ENCODE measurements around the gene DDX20.

GRCh38 chr1:111738436-111739193 lies 17.1 kb upstream of the DDX20 start:
- TF ChIP-seq CTCF (IDR thresholded peaks at IDR 0.05) (no peak), POLR2A (IDR thresholded peaks at IDR 0.05) (peak in 2 of 4 donors; percentile 4 to 32), EP300 (IDR thresholded peaks at IDR 0.05) (no peak)

All from upper lobe of left lung (tissue), 4 donors.